Ovary (tissue), 3 donors: ENCODE data around the gene UPB1.

Source experiments
- CTCF ChIP-seq, 3 donors: fragments of 450-650 bp in 2 of 3; fragments of 200-600 bp in 1 of 3; IDR thresholded peaks; one replicate each; pipeline versions ENCODE4 v1.5.1 to v1.8.0; 2016 to 2022; ENCODE audit warnings: antibody characterized with exemption in 3 of 3, mild to moderate bottlenecking in 1 of 3
- EP300 ChIP-seq: sonication (generic); formaldehyde crosslinking; IDR thresholded peaks from one replicate; pipeline ENCODE4 v1.6.1; 2017; ENCODE audit warnings: antibody characterized with exemption
- POLR2A ChIP-seq: fragments of 450-650 bp; IDR thresholded peaks from one replicate; pipeline ENCODE4 v1.6.1; 2017; ENCODE audit warnings: antibody characterized with exemption, mild to moderate bottlenecking, moderate library complexity
- donor health status: DM: no; HTN: no; CAD: no.

DNA sequence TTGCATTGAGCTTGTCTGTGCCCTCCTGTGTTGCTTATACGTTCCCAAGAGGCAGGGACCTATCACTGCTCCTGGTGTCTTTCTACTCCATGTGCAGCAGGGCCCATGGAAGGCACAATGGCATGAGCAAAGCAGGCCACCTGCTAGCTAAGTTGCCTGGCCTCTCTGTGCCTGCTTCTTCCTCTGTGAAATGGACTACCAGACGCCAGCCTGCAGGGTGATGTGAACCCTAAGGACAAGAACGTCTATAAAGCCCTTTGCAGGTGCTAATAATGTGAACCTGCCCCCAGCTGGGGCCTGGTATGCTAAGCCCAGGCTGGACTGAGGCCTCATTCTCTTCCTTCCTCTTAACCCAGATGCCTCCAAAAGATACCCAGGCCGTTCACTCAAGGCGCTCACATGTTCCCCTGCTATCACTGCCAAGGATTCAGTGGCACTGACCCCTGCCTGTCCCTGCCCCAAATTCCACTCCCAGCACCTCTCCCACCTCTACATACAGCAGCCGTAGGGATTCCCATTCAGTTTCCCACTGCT is 55.8 kb downstream of the UPB1 start:
- TF ChIP-seq CTCF (IDR thresholded peaks at IDR 0.05) (no peak), EP300 (no peak), POLR2A (no peak)
